Brain microvascular endothelial cell (primary cell): ENCODE results near the gene PKIB.

ENCODE experiments used
- DNase-seq: peaks from one replicate; pipeline ENCODE4 v3.0.0-alpha.2; 2020
- H3K27ac ChIP-seq: fragments of 250-450 bp; sonication (Bioruptor Pico); 2 replicates; pipeline ENCODE4 v1.5.1; 2020; ENCODE audit warnings: mild to moderate bottlenecking, moderate library complexity
- H3K27me3 ChIP-seq: fragments of 250-450 bp; sonication (Bioruptor Pico); replicated peaks from 2 replicates; pipeline ENCODE4 v1.5.1; 2020; ENCODE audit warnings: mild to moderate bottlenecking
- H3K36me3 ChIP-seq: fragments of 250-450 bp; sonication (Bioruptor Pico); replicated peaks from 2 replicates; pipeline ENCODE4 v1.5.1; 2020; ENCODE audit warnings: mild to moderate bottlenecking
- H3K4me3 ChIP-seq: 2 replicates; pipeline ENCODE4 v1.5.1; 2011; ENCODE audit warnings: low read depth, mild to moderate bottlenecking, control low read depth, low read length, moderate library complexity
- CTCF ChIP-seq: IDR thresholded peaks from 2 replicates; pipeline ENCODE4 v1.5.1; 2011; ENCODE audit warnings: low read depth, mild to moderate bottlenecking, moderate library complexity, low read length, control low read depth, inconsistent platforms; ENCODE audit errors: missing control alignments
- in situ Hi-C: cut with HindIII; loops from 2 replicates; pipeline ENCODE4 v1.10.0; 2017; ENCODE audit warnings: low sequenced_read_pairs, low pct_ligation_motif_present

The PKIB gene

GRCh38 chr6:122753688-122754056, 143.5 kb downstream of the PKIB start:
- Histone ChIP-seq H3K4me3 (no peak overlapping the region), H3K36me3 (no peaks in the 10 kb centered on the region), H3K27me3 (no peaks in the 10 kb centered on the region), H3K27ac (no peak overlapping the region)
- TF ChIP-seq CTCF, result no peak
- no peak for DNase-seq
- in situ Hi-C loops, result no loop called here

- TF ChIP-seq CTCF, result no peak
- Histone ChIP-seq H3K4me3 (no peak overlapping the region), H3K27ac (no peak overlapping the region), H3K27me3 (no peaks in the 10 kb centered on the region), H3K36me3 (no peaks in the 10 kb centered on the region)
- in situ Hi-C loops, result no loop called here
- DNase-seq, result no peak
Observed at GRCh38 chr6:122754191-122754731, 144.1 kb downstream of the PKIB start.

GRCh38 chr6:122755901-122756300, 145.7 kb downstream of the PKIB start:
- Histone ChIP-seq H3K36me3 (no peaks in the 10 kb centered on the region), H3K4me3 (no peak overlapping the region), H3K27me3 (no peaks in the 10 kb centered on the region), H3K27ac (no peak overlapping the region)
- no peak for DNase-seq
- in situ Hi-C loops, result no loop called here
- TF ChIP-seq CTCF, result no peak

- in situ Hi-C loops, result no loop called here
- no peaks in the 10 kb centered on the region for H3K36me3 ChIP-seq
- no peak for TF ChIP-seq CTCF
- no peak for DNase-seq
- H3K27me3 ChIP-seq, result no peaks in the 10 kb centered on the region
- H3K27ac ChIP-seq, result no peak overlapping the region
- no peak overlapping the region for H3K4me3 ChIP-seq
Observed at GRCh38 chr6:122758927-122759334, 148.7 kb downstream of the PKIB start.

- no peaks in the 10 kb centered on the region for H3K36me3 ChIP-seq
- no peak for DNase-seq
- no peak overlapping the region for H3K4me3 ChIP-seq
- no peak for TF ChIP-seq CTCF
- in situ Hi-C loops, result no loop called here
- H3K27me3 ChIP-seq, result no peaks in the 10 kb centered on the region
- no peak overlapping the region for H3K27ac ChIP-seq
Observed at GRCh38 chr6:122760330-122760729, 150.1 kb downstream of the PKIB start.

GRCh38 chr6:122766256-122766655, 156.1 kb downstream of the PKIB start:
- TF ChIP-seq CTCF, result no peak
- no peak overlapping the region for H3K27ac ChIP-seq
- H3K27me3 ChIP-seq, result no peaks in the 10 kb centered on the region
- DNase-seq, result no peak
- no peaks in the 10 kb centered on the region for H3K36me3 ChIP-seq
- H3K4me3 ChIP-seq, result no peak overlapping the region
- in situ Hi-C loops, result no loop called here
